OCI-LY7 (cell line): ENCODE data around the gene KCTD8. TPM values are rescaled to one million over a fixed set of nuclear protein-coding genes. Genes with fewer than 3 reads are reported as not detected.

Experiments used
- BruUV-seq: library from RNA; stranded (reverse); fragments of 400-500 nt; replicated peaks from 2 replicates; lab custom pipeline; 2021; lab: Mats Ljungman, UMichigan
- CTCF ChIA-PET: fragments of 300-600 bp; sonication (Branson Sonifier 250); formaldehyde crosslinking; loops from one replicate; lab custom pipeline; 2022; ENCODE audit warnings: antibody characterized with exemption; ENCODE audit not compliant: unreplicated experiment; lab: Charles Lee
- POLR2A ChIA-PET: fragments of 300-600 bp; sonication (Branson Sonifier 250); formaldehyde crosslinking; loops from one replicate; lab custom pipeline; 2022; ENCODE audit warnings: antibody characterized with exemption; lab: Charles Lee
- DNase-seq: peaks from one replicate; pipeline ENCODE4 v3.0.0-alpha.2; 2015; ENCODE audit warnings: low spot score
- H2AFZ ChIP-seq: fragments of 200-600 bp; sonication (generic), shearing (Covaris generic); 2 replicates; pipeline ENCODE4 v1.6.1; 2014; ENCODE audit warnings: mild to moderate bottlenecking, antibody characterized with exemption, low read length, moderate library complexity
- H3K27ac ChIP-seq: fragments of 200-600 bp; sonication (generic); 2 replicates; pipeline ENCODE4 v1.5.1; 2014; ENCODE audit warnings: mixed run types, low read depth, mild to moderate bottlenecking, moderate library complexity, low read length, inconsistent platforms; ENCODE audit not compliant: poor library complexity, severe bottlenecking
- H3K36me3 ChIP-seq: fragments of 200-600 bp; sonication (generic); 2 replicates; pipeline ENCODE4 v1.6.1; 2014; ENCODE audit warnings: mild to moderate bottlenecking, antibody characterized with exemption, low read length, moderate library complexity, mixed read lengths; ENCODE audit not compliant: insufficient read depth
- H3K4me1 ChIP-seq: fragments of 200-600 bp; sonication (generic); 2 replicates; pipeline ENCODE4 v1.5.1; 2014; ENCODE audit warnings: mild to moderate bottlenecking, low read length; ENCODE audit not compliant: insufficient read depth, poor library complexity, severe bottlenecking
- H3K4me2 ChIP-seq: fragments of 200-600 bp; sonication (generic); 2 replicates; pipeline ENCODE4 v1.6.1; 2014; ENCODE audit warnings: mild to moderate bottlenecking, low read length
- H3K4me3 ChIP-seq: fragments of 200-600 bp; sonication (generic); 2 replicates; pipeline ENCODE4 v1.5.1; 2014; ENCODE audit warnings: mild to moderate bottlenecking, low read depth, low read length; ENCODE audit not compliant: poor library complexity, severe bottlenecking
- H3K79me2 ChIP-seq: fragments of 200-600 bp; sonication (generic); 2 replicates; pipeline ENCODE4 v1.6.1; 2016; ENCODE audit warnings: low read depth, mild to moderate bottlenecking, low read length, moderate library complexity, mixed read lengths; ENCODE audit not compliant: insufficient read depth
- H3K9me2 ChIP-seq: fragments of 200-600 bp; sonication (generic); 2 replicates; pipeline ENCODE4 v1.6.1; 2016; ENCODE audit warnings: mild to moderate bottlenecking, low read length, mixed read lengths; ENCODE audit not compliant: insufficient read depth
- H3K9me3 ChIP-seq: fragments of 200-600 bp; sonication (generic); 2 replicates; pipeline ENCODE4 v1.6.1; 2014; ENCODE audit warnings: mild to moderate bottlenecking, mixed run types, low read length, mixed read lengths
- H4K20me1 ChIP-seq: fragments of 200-600 bp; sonication (generic); 2 replicates; pipeline ENCODE4 v1.6.1; 2014; ENCODE audit warnings: mild to moderate bottlenecking, antibody characterized with exemption, low read length, moderate library complexity, mixed read lengths; ENCODE audit not compliant: insufficient read depth
- EZH2phosphoT487 ChIP-seq: fragments of 200-600 bp; sonication (generic); IDR thresholded peaks from 2 replicates; pipeline ENCODE4 v1.6.1; 2018; ENCODE audit warnings: low read depth, borderline replicate concordance, mild to moderate bottlenecking, mixed run types, antibody characterized with exemption, low read length, moderate library complexity, mixed read lengths
- intact Hi-C: fragments of 100-400 bp; cut with micrococcal nuclease; formaldehyde crosslinking; loops from one replicate; pipeline ENCODE4 v1.10.0; 2022; ENCODE audit not compliant: unreplicated experiment
- total RNA-seq, 2 experiments: library from RNA; depleted of rRNA in 1 of 2; stranded (reverse); fragments of >200 nt in 1 of 2; shearing (Covaris generic) in 1 of 2; gene quantifications; 2 replicates each; pipeline ENCODE4 v1.2.3, GENCODE V29; 2014 to 2022
- TF ChIP-seq, protein P1 (sequence below): fragments of 200-600 bp; sonication (generic); conservative IDR thresholded peaks from 2 replicates; pipeline ENCODE4 v1.5.1; 2014; ENCODE audit warnings: mild to moderate bottlenecking, antibody characterized with exemption, low read length, moderate library complexity, mixed read lengths

Gene KCTD8
- total RNA-seq, 2 experiments from 2014 or later, result not detected

DNA sequence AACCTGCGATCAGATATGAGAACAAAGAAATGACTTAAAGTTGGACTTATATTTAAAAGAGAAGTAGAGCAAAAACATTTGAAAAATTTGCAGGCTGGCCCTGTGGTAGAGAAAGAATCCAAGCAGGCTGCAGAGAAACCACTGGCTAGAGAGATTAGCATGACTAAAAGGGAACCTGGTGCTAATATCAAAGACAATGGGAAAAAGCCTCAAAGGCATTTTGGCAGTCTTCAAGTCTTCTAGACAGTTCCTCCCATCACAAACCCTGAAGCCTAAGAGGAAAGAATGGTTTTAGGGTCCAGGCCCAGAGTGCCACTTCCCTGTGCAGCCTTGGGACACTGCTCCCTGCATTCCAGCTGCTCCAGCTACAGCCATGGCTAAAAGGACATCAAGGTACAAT is 33.4 kb downstream of the KCTD8 start:
- Histone ChIP-seq H3K4me1 (no peaks in the 10 kb centered on the region), H3K36me3 (no peaks in the 10 kb centered on the region), H3K9me2 (no peaks in the 10 kb centered on the region), H3K27ac (no peak overlapping the region), H3K79me2 (no peaks in the 10 kb centered on the region), H2AFZ (no peak overlapping the region), H3K4me3 (no peak overlapping the region), H3K9me3 (no peaks in the 10 kb centered on the region), H3K4me2 (no peak overlapping the region), H4K20me1 (no peaks in the 10 kb centered on the region)
- POLR2A ChIA-PET, result no interaction called here
- TF ChIP-seq, protein P1, sequence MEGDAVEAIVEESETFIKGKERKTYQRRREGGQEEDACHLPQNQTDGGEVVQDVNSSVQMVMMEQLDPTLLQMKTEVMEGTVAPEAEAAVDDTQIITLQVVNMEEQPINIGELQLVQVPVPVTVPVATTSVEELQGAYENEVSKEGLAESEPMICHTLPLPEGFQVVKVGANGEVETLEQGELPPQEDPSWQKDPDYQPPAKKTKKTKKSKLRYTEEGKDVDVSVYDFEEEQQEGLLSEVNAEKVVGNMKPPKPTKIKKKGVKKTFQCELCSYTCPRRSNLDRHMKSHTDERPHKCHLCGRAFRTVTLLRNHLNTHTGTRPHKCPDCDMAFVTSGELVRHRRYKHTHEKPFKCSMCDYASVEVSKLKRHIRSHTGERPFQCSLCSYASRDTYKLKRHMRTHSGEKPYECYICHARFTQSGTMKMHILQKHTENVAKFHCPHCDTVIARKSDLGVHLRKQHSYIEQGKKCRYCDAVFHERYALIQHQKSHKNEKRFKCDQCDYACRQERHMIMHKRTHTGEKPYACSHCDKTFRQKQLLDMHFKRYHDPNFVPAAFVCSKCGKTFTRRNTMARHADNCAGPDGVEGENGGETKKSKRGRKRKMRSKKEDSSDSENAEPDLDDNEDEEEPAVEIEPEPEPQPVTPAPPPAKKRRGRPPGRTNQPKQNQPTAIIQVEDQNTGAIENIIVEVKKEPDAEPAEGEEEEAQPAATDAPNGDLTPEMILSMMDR, result no peak
- TF ChIP-seq EZH2phosphoT487, result no peak
- BruUV-seq, result no TSS peak
- CTCF ChIA-PET, result no interaction called here
- intact Hi-C loops, result no loop called here
- no peak for DNase-seq

DNA sequence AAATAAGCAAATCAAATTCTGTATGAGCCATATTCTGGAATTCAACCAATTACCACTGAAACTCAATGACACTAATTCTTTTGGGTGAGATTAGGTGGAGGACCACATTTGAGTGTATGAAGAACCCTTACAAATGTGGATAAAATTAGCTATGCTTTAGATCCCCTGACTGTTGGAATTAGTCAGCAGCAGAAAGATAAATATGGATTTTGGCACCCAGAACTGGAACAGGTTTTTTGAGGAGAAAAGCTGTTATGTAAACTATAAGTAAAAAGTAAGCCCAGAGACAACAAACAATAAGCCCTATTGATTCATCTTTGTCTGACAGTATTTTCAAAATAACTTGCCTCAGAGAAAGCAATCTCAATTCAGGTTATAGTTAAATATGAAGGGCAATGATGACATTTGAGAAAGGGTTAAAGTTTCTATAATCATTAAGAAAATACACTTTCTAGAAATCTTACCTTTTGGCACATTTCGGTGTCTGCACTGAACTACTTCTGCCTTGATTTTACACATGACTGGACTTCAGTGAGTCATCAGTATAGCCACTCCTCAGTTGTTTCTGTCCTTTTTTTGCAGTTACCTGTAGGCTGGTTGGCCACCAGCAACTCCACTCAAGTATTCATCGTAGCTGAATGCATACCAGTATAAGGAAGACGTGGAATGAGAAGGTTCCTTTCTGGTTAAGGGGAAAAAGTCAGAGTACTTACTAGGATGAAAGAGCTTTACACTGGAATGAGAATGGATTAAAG is 80.0 kb downstream of the KCTD8 start:
- BruUV-seq, result no TSS peak
- CTCF ChIA-PET, result no interaction called here
- TF ChIP-seq, protein P1, result no peak
- no peak for TF ChIP-seq EZH2phosphoT487
- H3K79me2 ChIP-seq, result no peaks in the 10 kb centered on the region
- H3K27ac ChIP-seq, result no peak overlapping the region
- H3K9me2 ChIP-seq, result no peaks in the 10 kb centered on the region
- H3K4me2 ChIP-seq, result no peak overlapping the region
- H3K9me3 ChIP-seq, result no peaks in the 10 kb centered on the region
- POLR2A ChIA-PET, result interaction anchor here (0.7 kb wide), 1 partner anchor 303 kb away, joined by 3 read pairs; no protein-coding TSS in a partner anchor
- H3K4me3 ChIP-seq, result no peak overlapping the region
- no peaks in the 10 kb centered on the region for H3K36me3 ChIP-seq
- H4K20me1 ChIP-seq, result no peaks in the 10 kb centered on the region
- no peaks in the 10 kb centered on the region for H3K4me1 ChIP-seq
- intact Hi-C loops, result no loop called here
- no peak overlapping the region for H2AFZ ChIP-seq
- no peak for DNase-seq

DNA sequence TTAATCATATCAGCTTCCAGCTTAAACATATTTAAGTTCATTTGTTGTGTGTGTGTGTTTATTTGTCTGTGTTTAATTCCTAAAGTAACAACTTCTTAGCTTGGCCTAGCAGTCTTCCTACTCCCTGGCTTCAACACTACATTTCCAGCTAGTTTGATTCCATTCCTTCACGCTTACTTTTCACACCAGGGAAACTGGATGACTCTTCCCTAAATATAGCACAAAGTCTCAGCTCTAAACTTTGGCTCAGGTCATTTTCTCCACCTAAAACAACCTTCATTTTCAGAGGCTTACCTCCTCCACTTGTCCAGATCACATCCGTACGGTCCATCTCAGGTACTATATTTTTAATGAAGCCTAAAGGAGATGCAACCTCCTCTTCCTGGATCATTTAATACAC is 94.4 kb downstream of the KCTD8 start:
- no TSS peak for BruUV-seq
- no peak overlapping the region for H3K4me3 ChIP-seq
- TF ChIP-seq EZH2phosphoT487, result no peak
- POLR2A ChIA-PET, result no interaction called here
- no peak overlapping the region for H2AFZ ChIP-seq
- no peaks in the 10 kb centered on the region for H3K4me1 ChIP-seq
- CTCF ChIA-PET, result no interaction called here
- H3K4me2 ChIP-seq, result no peak overlapping the region
- intact Hi-C loops, result no loop called here
- DNase-seq, result no peak
- H4K20me1 ChIP-seq, result no peaks in the 10 kb centered on the region
- no peaks in the 10 kb centered on the region for H3K79me2 ChIP-seq
- H3K27ac ChIP-seq, result no peak overlapping the region
- no peaks in the 10 kb centered on the region for H3K9me2 ChIP-seq
- H3K36me3 ChIP-seq, result no peaks in the 10 kb centered on the region
- H3K9me3 ChIP-seq, result no peaks in the 10 kb centered on the region
